ENCODE results near the gene CACFD1. TPM values are rescaled to one million over a fixed set of nuclear protein-coding genes. Genes with fewer than 3 reads are reported as not detected.

Gene CACFD1
- total RNA-seq, 1 experiment from 2014 or later = 27.0 TPM

DNA sequence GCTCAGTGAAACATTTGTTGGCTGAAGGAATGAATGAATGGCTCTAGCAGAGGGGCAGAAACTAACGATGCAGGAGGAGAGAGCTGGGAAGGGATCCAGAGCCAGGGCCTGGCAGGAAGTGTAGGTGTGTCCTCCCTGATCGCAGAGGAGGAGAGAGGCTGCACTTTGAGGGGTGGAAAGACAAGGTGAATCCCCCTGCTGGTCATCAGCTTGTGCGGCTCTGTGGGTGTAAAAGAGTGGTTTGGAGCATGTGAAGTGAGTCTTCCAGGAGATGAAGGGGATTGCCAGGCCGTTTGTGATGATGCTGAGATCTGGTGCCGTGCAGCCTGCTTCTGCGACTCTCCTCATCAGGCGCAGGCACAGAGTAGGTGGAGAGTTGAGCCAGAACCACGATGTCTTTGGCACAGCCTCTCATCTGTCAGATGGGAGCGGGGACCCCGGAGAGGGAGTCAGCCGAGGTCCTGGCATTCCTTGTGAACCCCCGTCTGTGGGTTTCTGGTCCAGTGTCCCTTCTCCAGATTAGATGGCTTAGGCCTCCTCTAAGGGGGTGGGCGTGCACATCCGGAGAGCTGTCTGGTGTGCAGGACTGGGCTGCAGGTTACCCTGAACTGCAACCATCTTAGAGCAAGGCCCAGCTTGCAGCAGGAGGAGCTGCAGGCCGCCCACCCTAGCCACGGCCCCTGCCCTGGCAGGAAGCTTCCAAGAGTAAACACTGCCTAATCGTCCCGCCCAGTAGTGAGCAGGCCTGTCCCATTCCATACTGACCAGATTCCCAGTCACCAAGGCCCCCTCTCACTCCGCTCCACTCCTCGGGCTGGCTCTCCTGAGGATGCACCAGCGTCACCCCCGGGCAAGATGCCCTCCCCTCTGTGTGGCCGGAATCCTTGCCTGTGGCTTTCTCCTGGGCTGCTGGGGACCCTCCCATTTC lies 37.9 kb upstream of the CACFD1 start, which contains the start of gene ADAMTS13:
TSS of gene ADAMTS13 (plus strand) at position 753 of the 928 bp plus-strand sequence. CDS start at position 830, 77 bp downstream.
- no peak within 1 kb of the TSS for H3K4me3 Mint-ChIP-seq (ENCODE audit: unreplicated experiment)
- no peaks in the 10 kb centered on the region for H3K27me3 ChIP-seq (replicated peaks; ENCODE audit: control insufficient read depth, insufficient read depth, low read length)
- H3K4me3 ChIP-seq (ENCODE audit: low read depth, low read length) = no peak within 1 kb of the TSS
- no peaks in the 10 kb centered on the region for H3K36me3 ChIP-seq (ENCODE audit: control insufficient read depth, insufficient read depth, low read length)
- H3K27ac Mint-ChIP-seq (ENCODE audit: unreplicated experiment) = peak within 1 kb of the TSS; percentile 66
- no TSS peak for BruUV-seq (replicated peaks)
- intact Hi-C loops (cut with micrococcal nuclease; ENCODE audit: unreplicated experiment) = no loop called here
- no peaks in the 10 kb centered on the region for H3K36me3 Mint-ChIP-seq (ENCODE audit: insufficient read depth, unreplicated experiment)
- no peaks in the 10 kb centered on the region for H3K9me3 ChIP-seq
- TF ChIP-seq CTCF (IDR thresholded peaks at IDR 0.05; ENCODE audit: insufficient read depth in 1 of 2, low read depth in 1 of 2, low read length in 1 of 2, severe bottlenecking in 1 of 2, unreplicated experiment in 1 of 2) = peak; percentile 11 to 20
- ChIA-PET POLR2A (no interaction called here), CTCF (interaction anchor here (0.7 to 1.2 kb wide), 2 partner anchors 25 to 38 kb away, joined by 3 read pairs; partner anchors contain the start of gene CACFD1)
- H3K4me1 ChIP-seq = peaks cover 12% of the 10 kb centered on the region
- H3K4me1 Mint-ChIP-seq (ENCODE audit: low read depth, unreplicated experiment) = peaks cover 11% of the 10 kb centered on the region
- no peaks in the 10 kb centered on the region for H3K27me3 Mint-ChIP-seq (ENCODE audit: insufficient read depth, unreplicated experiment)
- no peaks in the 10 kb centered on the region for H3K9me3 Mint-ChIP-seq (ENCODE audit: unreplicated experiment)
- DNase-seq = no peak

GRCh38 chr9:133423216-133423615 lies 36.6 kb upstream of the CACFD1 start:
- Mint-ChIP-seq H3K27me3 (ENCODE audit: insufficient read depth, unreplicated experiment) (no peaks in the 10 kb centered on the region), H3K36me3 (ENCODE audit: insufficient read depth, unreplicated experiment) (no peaks in the 10 kb centered on the region), H3K4me1 (ENCODE audit: low read depth, unreplicated experiment) (peaks cover 11% of the 10 kb centered on the region), H3K27ac (ENCODE audit: unreplicated experiment) (peak overlapping the region; percentile 66), H3K4me3 (ENCODE audit: unreplicated experiment) (no peak overlapping the region), H3K9me3 (ENCODE audit: unreplicated experiment) (no peaks in the 10 kb centered on the region)
- no peak for DNase-seq
- no TSS peak for BruUV-seq (replicated peaks)
- Histone ChIP-seq H3K36me3 (ENCODE audit: control insufficient read depth, insufficient read depth, low read length) (no peaks in the 10 kb centered on the region), H3K4me3 (ENCODE audit: low read depth, low read length) (no peak overlapping the region), H3K4me1 (peaks cover 19% of the 10 kb centered on the region), H3K27me3 (replicated peaks; ENCODE audit: control insufficient read depth, insufficient read depth, low read length) (no peaks in the 10 kb centered on the region), H3K9me3 (no peaks in the 10 kb centered on the region)
- ChIA-PET POLR2A (no interaction called here), CTCF (no interaction called here)
- no peak for TF ChIP-seq CTCF (IDR thresholded peaks at IDR 0.05; ENCODE audit: insufficient read depth in 1 of 2, low read depth in 1 of 2, low read length in 1 of 2, severe bottlenecking in 1 of 2, unreplicated experiment in 1 of 2)
- intact Hi-C loops (cut with micrococcal nuclease; ENCODE audit: unreplicated experiment) = no loop called here

GRCh38 chr9:133424187-133424586 lies 35.6 kb upstream of the CACFD1 start:
- H3K4me1 Mint-ChIP-seq (ENCODE audit: low read depth, unreplicated experiment) = peaks cover 5% of the 10 kb centered on the region
- intact Hi-C loops (cut with micrococcal nuclease; ENCODE audit: unreplicated experiment) = no loop called here
- H3K27ac Mint-ChIP-seq (ENCODE audit: unreplicated experiment) = no peak overlapping the region
- CTCF ChIA-PET = interaction anchor here (0.6 kb wide), 1 partner anchor 668 kb away, joined by 3 read pairs; no protein-coding TSS in a partner anchor
- H3K4me3 Mint-ChIP-seq (ENCODE audit: unreplicated experiment) = no peak overlapping the region
- no peak for TF ChIP-seq CTCF (IDR thresholded peaks at IDR 0.05; ENCODE audit: insufficient read depth in 1 of 2, low read depth in 1 of 2, low read length in 1 of 2, severe bottlenecking in 1 of 2, unreplicated experiment in 1 of 2)
- H3K36me3 Mint-ChIP-seq (ENCODE audit: insufficient read depth, unreplicated experiment) = no peaks in the 10 kb centered on the region
- POLR2A ChIA-PET = no interaction called here
- Histone ChIP-seq H3K4me3 (ENCODE audit: low read depth, low read length) (no peak overlapping the region), H3K9me3 (no peaks in the 10 kb centered on the region), H3K36me3 (ENCODE audit: control insufficient read depth, insufficient read depth, low read length) (no peaks in the 10 kb centered on the region), H3K27me3 (replicated peaks; ENCODE audit: control insufficient read depth, insufficient read depth, low read length) (no peaks in the 10 kb centered on the region), H3K4me1 (peaks cover 15% of the 10 kb centered on the region)
- no peak for DNase-seq
- no TSS peak for BruUV-seq (replicated peaks)
- no peaks in the 10 kb centered on the region for H3K9me3 Mint-ChIP-seq (ENCODE audit: unreplicated experiment)
- no peaks in the 10 kb centered on the region for H3K27me3 Mint-ChIP-seq (ENCODE audit: insufficient read depth, unreplicated experiment)
